DOHH2 (cell line): ENCODE data around the gene VSTM1.

Source experiments
- EZH2phosphoT487 ChIP-seq: fragments of 200-600 bp; sonication (generic); IDR thresholded peaks from 2 replicates; pipeline ENCODE4 v1.6.1; 2017; ENCODE audit warnings: borderline replicate concordance, mild to moderate bottlenecking, antibody characterized with exemption, low read length, moderate library complexity, mixed read lengths
- TF ChIP-seq, protein P1 (sequence below): fragments of 200-600 bp; sonication (generic); IDR thresholded peaks from one replicate; pipeline ENCODE4 v1.5.1; 2014; ENCODE audit warnings: antibody characterized with exemption, mild to moderate bottlenecking, low read depth, low read length; ENCODE audit not compliant: poor library complexity, severe bottlenecking

GRCh38 chr19:54105796-54106195 is 42.1 kb upstream of the VSTM1 start:
- TF ChIP-seq, protein P1, sequence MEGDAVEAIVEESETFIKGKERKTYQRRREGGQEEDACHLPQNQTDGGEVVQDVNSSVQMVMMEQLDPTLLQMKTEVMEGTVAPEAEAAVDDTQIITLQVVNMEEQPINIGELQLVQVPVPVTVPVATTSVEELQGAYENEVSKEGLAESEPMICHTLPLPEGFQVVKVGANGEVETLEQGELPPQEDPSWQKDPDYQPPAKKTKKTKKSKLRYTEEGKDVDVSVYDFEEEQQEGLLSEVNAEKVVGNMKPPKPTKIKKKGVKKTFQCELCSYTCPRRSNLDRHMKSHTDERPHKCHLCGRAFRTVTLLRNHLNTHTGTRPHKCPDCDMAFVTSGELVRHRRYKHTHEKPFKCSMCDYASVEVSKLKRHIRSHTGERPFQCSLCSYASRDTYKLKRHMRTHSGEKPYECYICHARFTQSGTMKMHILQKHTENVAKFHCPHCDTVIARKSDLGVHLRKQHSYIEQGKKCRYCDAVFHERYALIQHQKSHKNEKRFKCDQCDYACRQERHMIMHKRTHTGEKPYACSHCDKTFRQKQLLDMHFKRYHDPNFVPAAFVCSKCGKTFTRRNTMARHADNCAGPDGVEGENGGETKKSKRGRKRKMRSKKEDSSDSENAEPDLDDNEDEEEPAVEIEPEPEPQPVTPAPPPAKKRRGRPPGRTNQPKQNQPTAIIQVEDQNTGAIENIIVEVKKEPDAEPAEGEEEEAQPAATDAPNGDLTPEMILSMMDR, result no peak
- TF ChIP-seq EZH2phosphoT487, result no peak
